A549 (cell line): ENCODE measurements around the gene SRD5A3. TPM values are rescaled to one million over a fixed set of nuclear protein-coding genes. Genes with fewer than 3 reads are reported as not detected.
A peak's percentile ranks its signal among the peaks of the same experiment; 100 is the strongest.

Experiments
- ATAC-seq, 2 experiments: fragments of 200-7000 bp in 1 of 2; fragments of >200 bp in 1 of 2; cut with Nextera tagmentation in 1 of 2; cut with Tn5 transposase in 1 of 2; 3 replicates each; pipeline versions ENCODE4 v1.8.0 to v1.9.1; 2018 to 2020; ENCODE audit warnings: mild to moderate bottlenecking in 1 of 2, moderate library complexity in 1 of 2
- CTCF ChIA-PET: fragments of 300-600 bp; sonication (Branson Sonifier 250); formaldehyde crosslinking; extraction: SDS; loops from one replicate; lab custom pipeline; 2021; ENCODE audit warnings: antibody characterized with exemption, inconsistent platforms; lab: Yijun Ruan, JAX
- POLR2A ChIA-PET: fragments of 350-600 bp; formaldehyde crosslinking; extraction: SDS; loops from one replicate; lab custom pipeline; 2021; ENCODE audit warnings: antibody characterized with exemption, inconsistent platforms; lab: Yijun Ruan, JAX
- DNase-seq, 2 experiments: peaks; one replicate each; pipeline versions ENCODE4 v3.0.0 to v3.0.0-alpha.2; 2011 to 2016; ENCODE audit warnings: low read depth in 1 of 2, low spot score in 1 of 2
- FAIRE-seq: peaks from 2 replicates; lab custom pipeline; 2011; peaks lifted over from hg19 to GRCh38; lab: Jason Lieb, UNC
- H3K27ac ChIP-seq, 2 experiments: fragments of >200 bp; sonication (Bioruptor Twin); formaldehyde crosslinking; 3 replicates each; pipeline ENCODE4 v1.5.1; 2016 to 2017
- H3K4me1 ChIP-seq: fragments of >200 bp; sonication (Bioruptor Twin); formaldehyde crosslinking; 3 replicates; pipeline ENCODE4 v1.6.1; 2016
- H3K4me2 ChIP-seq: fragments of >200 bp; sonication (Bioruptor Twin); formaldehyde crosslinking; 3 replicates; pipeline ENCODE4 v1.6.1; 2016
- H3K4me3 ChIP-seq: fragments of >200 bp; sonication (Bioruptor Twin); formaldehyde crosslinking; 3 replicates; pipeline ENCODE4 v1.5.1; 2016
- H3K9me3 ChIP-seq: fragments of >200 bp; sonication (Bioruptor Twin); formaldehyde crosslinking; 3 replicates; pipeline ENCODE4 v1.6.1; 2016
- BCL3 ChIP-seq: fragments of >200 bp; sonication (Bioruptor Twin); formaldehyde crosslinking; IDR thresholded peaks from 3 replicates; pipeline ENCODE4 v1.6.1; 2016
- CBX2 ChIP-seq: fragments of 200-600 bp; sonication (generic); IDR thresholded peaks from 2 replicates; pipeline ENCODE4 v1.6.1; 2016; ENCODE audit warnings: low read depth, mild to moderate bottlenecking, borderline replicate concordance
- CBX8 ChIP-seq: fragments of 200-600 bp; sonication (generic); IDR thresholded peaks from 2 replicates; pipeline ENCODE4 v1.6.1; 2016
- CEBPB ChIP-seq, 2 experiments: fragments of >200 bp in 1 of 2; sonication (Bioruptor Twin) in 1 of 2; formaldehyde crosslinking in 1 of 2; IDR thresholded peaks; 2 replicates each; pipeline ENCODE4 v1.6.1; 2012 to 2016
- E2F6 ChIP-seq: IDR thresholded peaks from 2 replicates; pipeline ENCODE4 v1.6.1; 2012; ENCODE audit warnings: low read depth, borderline replicate concordance
- EHMT2 ChIP-seq: fragments of 200-600 bp; sonication (generic); IDR thresholded peaks from 2 replicates; pipeline ENCODE4 v1.6.1; 2016; ENCODE audit warnings: antibody characterized with exemption, low read depth, mild to moderate bottlenecking, moderate library complexity
- EP300 ChIP-seq, 2 experiments: fragments of >200 bp; sonication (Bioruptor Twin); formaldehyde crosslinking; IDR thresholded peaks; 2 replicates in 1 of 2; 3 replicates in 1 of 2; pipeline ENCODE4 v1.6.1; 2016 to 2017
- FOSB ChIP-seq: fragments of 250-450 bp; sonication (Bioruptor Pico); IDR thresholded peaks from 2 replicates; pipeline ENCODE4 v1.5.0; 2020; ENCODE audit warnings: mild to moderate bottlenecking, moderate library complexity
- FOSL2 ChIP-seq, 2 experiments: fragments of 450-650 bp in 1 of 2; fragments of >200 bp in 1 of 2; sonication (Bioruptor Twin) in 1 of 2; formaldehyde crosslinking; IDR thresholded peaks; 2 replicates each; pipeline versions ENCODE4 v1.5.0 to v1.6.1; 2016 to 2020; ENCODE audit warnings: mild to moderate bottlenecking in 1 of 2, moderate library complexity in 1 of 2
- HDAC2 ChIP-seq: fragments of 200-600 bp; sonication (generic); IDR thresholded peaks from 2 replicates; pipeline ENCODE4 v1.6.1; 2016
- HEYL ChIP-seq: fragments of 250-450 bp; sonication (Bioruptor Pico); IDR thresholded peaks from 2 replicates; pipeline ENCODE4 v1.8.0; 2021; ENCODE audit warnings: mild to moderate bottlenecking, moderate library complexity
- HOXB13 ChIP-seq: fragments of 250-450 bp; sonication (Bioruptor Pico); IDR thresholded peaks from 2 replicates; pipeline ENCODE4 v1.5.0; 2020; ENCODE audit warnings: low read depth, mild to moderate bottlenecking, moderate library complexity
- HOXB5 ChIP-seq: fragments of 250-450 bp; sonication (Bioruptor Pico); IDR thresholded peaks from 2 replicates; pipeline ENCODE4 v1.5.0; 2020; ENCODE audit warnings: mild to moderate bottlenecking, moderate library complexity
- JUN ChIP-seq, 2 experiments: fragments of >200 bp; sonication (Bioruptor Twin); formaldehyde crosslinking; IDR thresholded peaks; 2 replicates in 1 of 2; 3 replicates in 1 of 2; pipeline ENCODE4 v1.6.1; 2016 to 2017
- JUNB ChIP-seq: fragments of >200 bp; sonication (Bioruptor Twin); formaldehyde crosslinking; IDR thresholded peaks from 2 replicates; pipeline ENCODE4 v1.6.1; 2016
- KDM1A ChIP-seq: fragments of 200-600 bp; sonication (generic); IDR thresholded peaks from 2 replicates; pipeline ENCODE4 v1.6.1; 2016; ENCODE audit warnings: low read depth, mild to moderate bottlenecking
- KDM5A ChIP-seq: fragments of 200-600 bp; sonication (generic); IDR thresholded peaks from 2 replicates; pipeline ENCODE4 v1.6.1; 2016; ENCODE audit warnings: antibody characterized with exemption, mild to moderate bottlenecking
- PHF8 ChIP-seq: fragments of 200-600 bp; sonication (generic); IDR thresholded peaks from 2 replicates; pipeline ENCODE4 v1.6.1; 2016; ENCODE audit warnings: low read depth, mild to moderate bottlenecking, antibody characterized with exemption, moderate library complexity, borderline replicate concordance
- RARB ChIP-seq: fragments of 250-450 bp; sonication (Bioruptor Pico); IDR thresholded peaks from 2 replicates; pipeline ENCODE4 v1.8.0; 2021; ENCODE audit warnings: mild to moderate bottlenecking, moderate library complexity
- RCOR1 ChIP-seq: fragments of 150-350 bp; IDR thresholded peaks from 2 replicates; pipeline ENCODE4 v1.6.1; 2014; ENCODE audit warnings: antibody characterized with exemption, low read length, low read depth
- RFX5 ChIP-seq: fragments of 450-650 bp; IDR thresholded peaks from 2 replicates; pipeline ENCODE4 v1.7.1; 2014; ENCODE audit warnings: antibody characterized with exemption, mild to moderate bottlenecking, moderate library complexity
- SMC3 ChIP-seq: fragments of >200 bp; sonication (Bioruptor Twin); formaldehyde crosslinking; IDR thresholded peaks from 3 replicates; pipeline ENCODE4 v1.6.1; 2018; ENCODE audit warnings: inconsistent platforms
- SREBF2 ChIP-seq: fragments of 450-650 bp; IDR thresholded peaks from 2 replicates; pipeline ENCODE4 v1.6.1; 2014; ENCODE audit warnings: mild to moderate bottlenecking, moderate library complexity
- TFCP2L1 ChIP-seq: fragments of 250-450 bp; sonication (Bioruptor Pico); IDR thresholded peaks from 2 replicates; pipeline ENCODE4 v1.5.0; 2021; ENCODE audit warnings: mild to moderate bottlenecking
- TP53 ChIP-seq: fragments of 250-450 bp; sonication (Bioruptor Pico); IDR thresholded peaks from 2 replicates; pipeline ENCODE4 v1.5.0; 2021; ENCODE audit warnings: mild to moderate bottlenecking, moderate library complexity
- ZFP36 ChIP-seq: fragments of 450-650 bp; IDR thresholded peaks from 2 replicates; pipeline ENCODE4 v1.6.1; 2014; ENCODE audit warnings: borderline replicate concordance; ENCODE audit not compliant: partially characterized antibody
- ZSCAN20 ChIP-seq: fragments of 250-450 bp; sonication (Bioruptor Pico); IDR thresholded peaks from 2 replicates; pipeline ENCODE4 v1.8.0; 2022; ENCODE audit warnings: mild to moderate bottlenecking, moderate library complexity
- WGBS: methylation state at CpG from one replicate; pipeline ENCODE4 v1.1.6; 2017; ENCODE audit errors: missing lambda C conversion rate; 5-methylcytosine and 5-hydroxymethylcytosine counted together
- polyA plus RNA-seq, 4 experiments: library from polyadenylated mRNA; depleted of rRNA in 3 of 4; stranded (reverse); fragments of >200 nt; fragmentation: RNase III in 1 of 4; extraction: RNeasy Plus Mini Kit Qiagen cat#74134 plus additional on column Dnase treatment in 1 of 4; gene quantifications; 2 replicates in 3 of 4; 3 replicates in 1 of 4; pipeline ENCODE4 v1.2.3, GENCODE V29; 2011 to 2017
- TF ChIP-seq, protein P1 (sequence below): fragments of >200 bp; sonication (Bioruptor Twin); formaldehyde crosslinking; IDR thresholded peaks from 2 replicates; pipeline ENCODE4 v1.6.1; 2016
- TF ChIP-seq, protein P2 (sequence below): fragments of 450-650 bp; IDR thresholded peaks from 2 replicates; pipeline ENCODE4 v1.6.1; 2014; ENCODE audit warnings: antibody characterized with exemption
- TF ChIP-seq, protein P3 (sequence below): IDR thresholded peaks from 2 replicates; pipeline ENCODE4 v1.6.1; 2012

SRD5A3 gene
- polyA plus RNA-seq, 2 of the 4 experiments (the other 2 are of a cell fraction): 5.9 to 11.1 TPM

DNA sequence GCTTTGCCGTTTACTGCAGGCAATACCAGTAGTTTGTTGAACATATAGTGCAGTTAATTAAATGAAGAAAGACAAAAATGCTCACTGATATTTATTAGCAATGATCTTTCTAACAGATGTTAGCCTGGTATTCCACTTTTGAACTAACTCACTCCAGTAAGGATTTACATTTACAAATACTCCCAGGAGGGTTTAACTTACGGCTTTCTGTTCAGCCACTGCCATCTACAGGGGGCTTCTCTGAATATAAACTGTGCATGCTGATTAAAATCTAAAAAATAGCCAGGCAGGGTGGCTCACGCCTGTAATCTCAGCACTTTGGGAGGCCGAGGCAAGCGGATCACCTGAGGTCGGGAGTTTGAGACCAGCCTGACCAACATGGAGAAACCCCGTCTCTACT, 2.2 kb upstream of the SRD5A3 start:
- ChIA-PET POLR2A (no interaction called here), CTCF (no interaction called here)
- TF ChIP-seq HOXB13 (CRISPR knock-in tag): no peak
- TF ChIP-seq PHF8: no peak
- TF ChIP-seq JUN (IDR thresholded peaks at IDR 0.05): no peak
- no peak for TF ChIP-seq FOSL2 (IDR thresholded peaks at IDR 0.05)
- no peak for TF ChIP-seq FOSL2 (CRISPR knock-in tag; IDR thresholded peaks at IDR 0.05)
- TF ChIP-seq E2F6: no peak
- no peak for TF ChIP-seq RARB
- TF ChIP-seq CEBPB (IDR thresholded peaks at IDR 0.05): no peak
- no peak for TF ChIP-seq SREBF2
- no peak for TF ChIP-seq ZFP36
- TF ChIP-seq ZSCAN20: no peak
- TF ChIP-seq CBX2: no peak
- no peak for TF ChIP-seq EHMT2
- no peak for TF ChIP-seq KDM1A
- no peak for TF ChIP-seq SMC3
- TF ChIP-seq TFCP2L1: no peak
- TF ChIP-seq, protein P1, sequence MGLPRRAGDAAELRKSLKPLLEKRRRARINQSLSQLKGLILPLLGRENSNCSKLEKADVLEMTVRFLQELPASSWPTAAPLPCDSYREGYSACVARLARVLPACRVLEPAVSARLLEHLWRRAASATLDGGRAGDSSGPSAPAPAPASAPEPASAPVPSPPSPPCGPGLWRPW: no peak
- TF ChIP-seq EP300 (IDR thresholded peaks at IDR 0.05): no peak
- TF ChIP-seq JUNB: no peak
- FAIRE-seq (no peak), ATAC-seq (no peak), DNase-seq (no peak)
- WGBS: 88% methylated on average over 5 of the region's 7 CpGs
- no peak overlapping the region for H3K27ac ChIP-seq
- H3K9me3 ChIP-seq: no peaks in the 10 kb centered on the region
- peaks cover 10% of the 10 kb centered on the region; the same call in 1 of the 3 replicates for H3K4me1 ChIP-seq
- H3K4me2 ChIP-seq: no peak overlapping the region
- H3K4me3 ChIP-seq: no peak overlapping the region

GRCh38 chr4:55345054-55345453, 988 bp upstream of the SRD5A3 start:
- Histone ChIP-seq H3K27ac (no peak overlapping the region), H3K9me3 (no peaks in the 10 kb centered on the region), H3K4me2 (peak overlapping the region; percentile 85; the same call in 2 of the 3 replicates), H3K4me3 (no peak overlapping the region), H3K4me1 (peaks cover 10% of the 10 kb centered on the region; the same call in 1 of the 3 replicates)
- POLR2A ChIA-PET: interaction anchor here (1.3 kb wide), 2 partner anchors 50 to 201 kb away, joined by 6 to 9 read pairs; partner anchors contain the start of gene TMEM165
- WGBS: 80% methylated on average over 3 of the region's 3 CpGs
- CTCF ChIA-PET: interaction anchor here (1.1 to 2.7 kb wide), 7 partner anchors 11 to 206 kb away, joined by 3 to 17 read pairs (median 4); no protein-coding TSS in a partner anchor
- ATAC-seq (no peak), DNase-seq (no peak), FAIRE-seq (no peak)
- TF ChIP-seq, protein P2, sequence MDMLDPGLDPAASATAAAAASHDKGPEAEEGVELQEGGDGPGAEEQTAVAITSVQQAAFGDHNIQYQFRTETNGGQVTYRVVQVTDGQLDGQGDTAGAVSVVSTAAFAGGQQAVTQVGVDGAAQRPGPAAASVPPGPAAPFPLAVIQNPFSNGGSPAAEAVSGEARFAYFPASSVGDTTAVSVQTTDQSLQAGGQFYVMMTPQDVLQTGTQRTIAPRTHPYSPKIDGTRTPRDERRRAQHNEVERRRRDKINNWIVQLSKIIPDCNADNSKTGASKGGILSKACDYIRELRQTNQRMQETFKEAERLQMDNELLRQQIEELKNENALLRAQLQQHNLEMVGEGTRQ: no peak
- TF ChIP-seq, protein P3, sequence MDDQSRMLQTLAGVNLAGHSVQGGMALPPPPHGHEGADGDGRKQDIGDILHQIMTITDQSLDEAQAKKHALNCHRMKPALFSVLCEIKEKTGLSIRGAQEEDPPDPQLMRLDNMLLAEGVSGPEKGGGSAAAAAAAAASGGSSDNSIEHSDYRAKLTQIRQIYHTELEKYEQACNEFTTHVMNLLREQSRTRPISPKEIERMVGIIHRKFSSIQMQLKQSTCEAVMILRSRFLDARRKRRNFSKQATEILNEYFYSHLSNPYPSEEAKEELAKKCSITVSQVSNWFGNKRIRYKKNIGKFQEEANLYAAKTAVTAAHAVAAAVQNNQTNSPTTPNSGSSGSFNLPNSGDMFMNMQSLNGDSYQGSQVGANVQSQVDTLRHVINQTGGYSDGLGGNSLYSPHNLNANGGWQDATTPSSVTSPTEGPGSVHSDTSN: no peak
- TF ChIP-seq HEYL: no peak
- TF ChIP-seq HDAC2: no peak
- TF ChIP-seq CBX2: no peak
- TF ChIP-seq FOSB (CRISPR knock-in tag): no peak
- no peak for TF ChIP-seq BCL3
- no peak for TF ChIP-seq HOXB5 (CRISPR knock-in tag)
- no peak for TF ChIP-seq CBX8
- TF ChIP-seq RFX5: no peak
- no peak for TF ChIP-seq E2F6
- no peak for TF ChIP-seq RCOR1
- no peak for TF ChIP-seq TP53
- TF ChIP-seq, protein P1: no peak
- no peak for TF ChIP-seq KDM5A
- TF ChIP-seq SMC3: no peak
- TF ChIP-seq EHMT2: no peak
